Measurements from ENCODE around the gene ZBTB22. TPM values are rescaled to one million over a fixed set of nuclear protein-coding genes. Genes with fewer than 3 reads are reported as not detected.

ZBTB22 gene
- total and polyA plus RNA-seq, 9 donors, result 13.7 to 38.0 (median 26.1) TPM

GRCh38 chr6:33313709-33314514 is 3.6 kb downstream of the ZBTB22 start, which contains the start of gene TAPBP:
Gene TAPBP (minus strand): TSS chr6:33314078. CDS start chr6:33314041, 37 bp downstream.
- Histone ChIP-seq H3K27me3 (no peaks in the 10 kb centered on the region), H3K4me1 (ENCODE audit: insufficient read depth) (peaks cover 8% of the 10 kb centered on the region), H3K36me3 (no peaks in the 10 kb centered on the region), H3K4me3 (peak within 1 kb of the TSS; percentile 64), H3K27ac (peak within 1 kb of the TSS; percentile 93 to 96), H3K9me3 (no peaks in the 10 kb centered on the region)
- TF ChIP-seq EP300 (IDR thresholded peaks at IDR 0.05), result no peak
- peak; percentile 40 for TF ChIP-seq POLR2A (IDR thresholded peaks at IDR 0.05)
- peak in 4 of 5 donors; percentile 55 to 73 (median 70) for DNase-seq
- WGBS, 3 donors, result 0% methylated on average over 47 of the region's 47 CpGs
- intact Hi-C loops (cut with DNase I), result loop anchor here in 2 of 4 donors (10.0 kb wide), 2 partner anchors 101 to 111 kb away; partner anchors contain the start of genes CUTA (in 1 of the 2), PHF1 (in 1 of the 2) and SYNGAP1 (in 1 of the 2)

- no peaks in the 10 kb centered on the region for H3K9me3 ChIP-seq
- DNase-seq, result peak in 4 of 5 donors; percentile 40 to 70 (median 60)
- no peaks in the 10 kb centered on the region for H3K27me3 ChIP-seq
- H3K36me3 ChIP-seq, result no peaks in the 10 kb centered on the region
- H3K27ac ChIP-seq, result peak overlapping the region; percentile 93 to 96
- no peak for TF ChIP-seq EP300 (IDR thresholded peaks at IDR 0.05)
- TF ChIP-seq CTCF (IDR thresholded peaks at IDR 0.05), result no peak
- TF ChIP-seq POLR2A (IDR thresholded peaks at IDR 0.05), result no peak
- peaks cover 8% of the 10 kb centered on the region for H3K4me1 ChIP-seq (ENCODE audit: insufficient read depth)
- H3K4me3 ChIP-seq, result peak overlapping the region; percentile 64
- 1% methylated on average over 27 to 33 of the region's 33 CpGs for WGBS, 3 donors
- intact Hi-C loops (cut with DNase I), result loop anchor here in 2 of 4 donors (10.0 kb wide), 2 partner anchors 102 to 112 kb away; partner anchors contain the start of genes CUTA (in 1 of the 2), PHF1 (in 1 of the 2) and SYNGAP1 (in 1 of the 2)
Observed at GRCh38 chr6:33313105-33313708, 4.3 kb downstream of the ZBTB22 start.

DNA sequence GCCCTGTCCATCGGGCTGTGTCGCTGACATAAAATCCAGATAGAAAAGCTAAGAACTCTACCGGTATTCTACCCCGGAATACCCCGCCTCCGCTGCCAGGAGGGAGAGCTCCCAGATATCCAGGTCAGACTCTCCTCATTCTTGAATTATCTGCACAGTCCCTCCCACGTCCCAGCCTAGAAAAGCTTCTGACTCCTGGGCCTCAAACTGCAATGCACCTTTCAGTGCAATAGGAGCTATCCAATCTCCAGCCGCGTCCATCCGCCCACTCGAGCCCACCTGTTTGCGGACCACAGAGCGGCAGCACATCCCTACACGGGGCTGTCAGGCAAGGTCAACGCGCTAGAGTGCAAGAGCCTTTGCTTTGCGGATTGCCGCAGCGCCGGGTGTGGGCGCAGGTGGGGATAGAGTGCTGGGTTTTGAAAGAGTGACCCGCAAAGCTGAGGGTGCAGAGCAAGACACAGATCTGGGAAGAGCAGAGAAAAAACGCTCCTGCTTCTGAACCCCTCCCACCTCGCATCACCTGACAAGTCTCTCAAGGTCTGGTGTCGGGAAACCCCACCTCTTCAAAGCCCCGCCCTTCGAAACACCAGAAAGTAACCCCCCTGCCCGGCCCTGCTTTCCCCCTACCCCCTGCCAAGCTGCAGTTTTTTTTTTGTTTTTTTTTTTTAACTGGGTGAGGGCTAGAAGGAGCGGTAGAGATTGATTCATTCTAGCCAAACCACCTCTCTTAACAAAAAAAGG is 5.0 kb downstream of the ZBTB22 start:
- WGBS, 3 donors, result 2 to 3% (median 2%) methylated on average over 28 to 29 of the region's 29 CpGs
- H3K36me3 ChIP-seq, result no peaks in the 10 kb centered on the region
- H3K27ac ChIP-seq, result peak overlapping the region; percentile 93 to 96
- H3K4me1 ChIP-seq (ENCODE audit: insufficient read depth), result peaks cover 8% of the 10 kb centered on the region
- no peaks in the 10 kb centered on the region for H3K27me3 ChIP-seq
- peak overlapping the region; percentile 64 for H3K4me3 ChIP-seq
- TF ChIP-seq CTCF (IDR thresholded peaks at IDR 0.05) (no peak), EP300 (IDR thresholded peaks at IDR 0.05) (no peak), POLR2A (IDR thresholded peaks at IDR 0.05) (no peak)
- no peaks in the 10 kb centered on the region for H3K9me3 ChIP-seq
- DNase-seq, result peak; percentile 66 to 78 (median 71)
- intact Hi-C loops (cut with DNase I), result loop anchor here in 2 of 4 donors (10.0 kb wide), 2 partner anchors 102 to 112 kb away; partner anchors contain the start of genes CUTA (in 1 of the 2), PHF1 (in 1 of the 2) and SYNGAP1 (in 1 of the 2)

DNA sequence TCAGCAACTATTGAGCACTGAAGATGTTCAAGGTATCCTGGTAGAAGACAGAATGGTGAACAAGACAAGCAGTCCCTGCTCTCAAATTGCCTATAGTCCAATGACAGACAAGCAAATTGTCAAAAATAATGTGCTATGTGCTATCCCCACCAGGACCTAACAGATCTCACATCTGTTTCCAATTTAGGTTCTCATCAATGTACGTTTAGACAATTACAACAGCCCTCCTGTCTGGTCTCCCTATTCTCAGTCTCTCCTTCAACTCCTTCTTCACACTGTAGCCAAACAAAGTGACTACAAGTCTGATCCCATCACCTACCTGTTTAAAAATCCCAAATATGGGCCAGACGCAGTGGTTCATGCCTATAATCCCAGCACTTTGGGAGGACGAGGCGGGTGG is 11.2 kb downstream of the ZBTB22 start:
- 76 to 84% (median 78%) methylated on average over 4 of the region's 4 CpGs for WGBS, 3 donors
- H3K9me3 ChIP-seq, result no peaks in the 10 kb centered on the region
- intact Hi-C loops (cut with DNase I), result no loop called here
- H3K27me3 ChIP-seq, result no peaks in the 10 kb centered on the region
- no peaks in the 10 kb centered on the region for H3K4me1 ChIP-seq (ENCODE audit: insufficient read depth)
- H3K4me3 ChIP-seq, result no peak overlapping the region
- H3K27ac ChIP-seq, result no peak overlapping the region
- TF ChIP-seq EP300 (IDR thresholded peaks at IDR 0.05) (no peak), CTCF (IDR thresholded peaks at IDR 0.05) (no peak), POLR2A (IDR thresholded peaks at IDR 0.05) (no peak)
- no peaks in the 10 kb centered on the region for H3K36me3 ChIP-seq
- DNase-seq, result no peak
